GM19328 (cell line): Measurements from ENCODE around the gene IPO13.

ENCODE experiments used
- ATAC-seq: cut with Tn5 transposase; IDR thresholded peaks from one replicate; pipeline ENCODE4 v1.9.1; 2021; ENCODE audit warnings: mild to moderate bottlenecking, moderate library complexity; ENCODE audit not compliant: unreplicated experiment

IPO13 gene

GRCh38 chr1:43930949-43931275 is 15.8 kb upstream of the IPO13 start:
- no peak for ATAC-seq

GRCh38 chr1:43931711-43932660 is 14.8 kb upstream of the IPO13 start:
- no peak for ATAC-seq

- no peak for ATAC-seq
Measured at GRCh38 chr1:43932786-43933385, 13.9 kb upstream of the IPO13 start.

GRCh38 chr1:43933386-43934100 is 13.2 kb upstream of the IPO13 start, which contains the start of gene ARTN:
Gene ARTN, plus strand, starts transcription at chr1:43933801. Its CDS starts 1,856 bp downstream, at chr1:43935657.
- no peak for ATAC-seq

GRCh38 chr1:43934101-43934985 is 12.4 kb upstream of the IPO13 start:
- no peak for ATAC-seq

GRCh38 chr1:43934986-43935324 is 11.8 kb upstream of the IPO13 start:
- no peak for ATAC-seq

GRCh38 chr1:43935711-43936427 is 10.9 kb upstream of the IPO13 start:
- ATAC-seq, result no peak

- no peak for ATAC-seq
Measured at GRCh38 chr1:43936431-43937151, 10.2 kb upstream of the IPO13 start.

- no peak for ATAC-seq
Measured at GRCh38 chr1:43937179-43937865, 9.4 kb upstream of the IPO13 start.

- ATAC-seq, result no peak
Measured at GRCh38 chr1:43938383-43938782, 8.4 kb upstream of the IPO13 start.

- no peak for ATAC-seq
Measured at GRCh38 chr1:43938892-43939587, 7.7 kb upstream of the IPO13 start.

GRCh38 chr1:43942411-43942810 is 4.3 kb upstream of the IPO13 start:
- ATAC-seq, result no peak

- no peak for ATAC-seq
Measured at GRCh38 chr1:43944860-43945259, 1.9 kb upstream of the IPO13 start.

- no peak for ATAC-seq
Measured at GRCh38 chr1:43945674-43946235, 995 bp upstream of the IPO13 start.

GRCh38 chr1:43947061-43947873 is 517 bp downstream of the IPO13 start:
- no peak for ATAC-seq

- ATAC-seq, result no peak
Measured at GRCh38 chr1:43947874-43948437, 1.2 kb downstream of the IPO13 start.

GRCh38 chr1:43949678-43950077 is 2.9 kb downstream of the IPO13 start:
- no peak for ATAC-seq
